Cerebellar nuclear complex (tissue), 1 donor: ENCODE data around the gene OGFR.

Source experiments
- DNase-seq, 2 experiments: peaks; one replicate each; lab custom pipeline; 2025; lab: John Stamatoyannopoulos, UW

Gene OGFR, protein sequence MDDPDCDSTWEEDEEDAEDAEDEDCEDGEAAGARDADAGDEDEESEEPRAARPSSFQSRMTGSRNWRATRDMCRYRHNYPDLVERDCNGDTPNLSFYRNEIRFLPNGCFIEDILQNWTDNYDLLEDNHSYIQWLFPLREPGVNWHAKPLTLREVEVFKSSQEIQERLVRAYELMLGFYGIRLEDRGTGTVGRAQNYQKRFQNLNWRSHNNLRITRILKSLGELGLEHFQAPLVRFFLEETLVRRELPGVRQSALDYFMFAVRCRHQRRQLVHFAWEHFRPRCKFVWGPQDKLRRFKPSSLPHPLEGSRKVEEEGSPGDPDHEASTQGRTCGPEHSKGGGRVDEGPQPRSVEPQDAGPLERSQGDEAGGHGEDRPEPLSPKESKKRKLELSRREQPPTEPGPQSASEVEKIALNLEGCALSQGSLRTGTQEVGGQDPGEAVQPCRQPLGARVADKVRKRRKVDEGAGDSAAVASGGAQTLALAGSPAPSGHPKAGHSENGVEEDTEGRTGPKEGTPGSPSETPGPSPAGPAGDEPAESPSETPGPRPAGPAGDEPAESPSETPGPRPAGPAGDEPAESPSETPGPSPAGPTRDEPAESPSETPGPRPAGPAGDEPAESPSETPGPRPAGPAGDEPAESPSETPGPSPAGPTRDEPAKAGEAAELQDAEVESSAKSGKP

DNA sequence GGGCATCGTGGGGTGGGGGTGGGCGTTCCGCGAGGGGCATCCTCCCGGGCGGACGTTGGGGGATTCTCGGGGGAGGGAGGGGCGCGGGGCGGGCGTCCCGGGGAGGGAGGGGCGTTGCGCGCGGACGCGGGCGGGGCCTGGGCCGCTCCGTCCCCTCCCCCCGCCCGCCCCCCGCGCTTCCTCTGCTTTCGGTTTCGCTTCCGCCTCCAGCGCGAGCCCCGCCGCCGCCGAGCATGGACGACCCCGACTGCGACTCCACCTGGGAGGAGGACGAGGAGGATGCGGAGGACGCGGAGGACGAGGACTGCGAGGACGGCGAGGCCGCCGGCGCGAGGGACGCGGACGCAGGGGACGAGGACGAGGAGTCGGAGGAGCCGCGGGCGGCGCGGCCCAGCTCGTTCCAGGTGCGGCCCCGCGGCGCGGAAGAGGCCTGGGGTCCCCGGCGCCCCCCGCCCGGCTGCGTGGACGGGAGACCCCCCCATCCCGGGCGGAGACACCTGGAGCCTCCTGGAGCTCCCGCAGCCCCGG, at the start of gene OGFR:
Gene OGFR (plus strand): TSS at position 209 of the 528 bp plus-strand sequence. CDS start 25 bp downstream, at position 234.
- DNase-seq: no peak

DNA sequence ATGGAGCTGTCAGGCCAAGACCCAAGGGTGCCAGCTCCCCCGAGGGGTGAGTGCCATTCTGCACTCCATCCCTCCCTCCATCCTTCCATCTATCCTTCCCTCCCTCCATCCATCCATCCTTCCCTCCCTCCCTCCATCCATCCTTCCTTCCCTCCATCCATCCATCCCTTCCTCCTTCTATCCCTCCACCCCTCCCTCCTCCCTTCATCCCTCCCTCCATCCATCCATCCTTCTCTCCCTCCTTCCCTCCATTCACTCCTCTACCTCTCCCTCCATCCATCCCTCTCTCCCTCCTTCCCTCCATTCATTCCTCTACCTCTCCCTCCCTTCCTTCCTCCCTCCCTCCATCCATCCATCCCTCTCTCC, 49.7 kb upstream of the OGFR start:
- DNase-seq: no peak

DNA sequence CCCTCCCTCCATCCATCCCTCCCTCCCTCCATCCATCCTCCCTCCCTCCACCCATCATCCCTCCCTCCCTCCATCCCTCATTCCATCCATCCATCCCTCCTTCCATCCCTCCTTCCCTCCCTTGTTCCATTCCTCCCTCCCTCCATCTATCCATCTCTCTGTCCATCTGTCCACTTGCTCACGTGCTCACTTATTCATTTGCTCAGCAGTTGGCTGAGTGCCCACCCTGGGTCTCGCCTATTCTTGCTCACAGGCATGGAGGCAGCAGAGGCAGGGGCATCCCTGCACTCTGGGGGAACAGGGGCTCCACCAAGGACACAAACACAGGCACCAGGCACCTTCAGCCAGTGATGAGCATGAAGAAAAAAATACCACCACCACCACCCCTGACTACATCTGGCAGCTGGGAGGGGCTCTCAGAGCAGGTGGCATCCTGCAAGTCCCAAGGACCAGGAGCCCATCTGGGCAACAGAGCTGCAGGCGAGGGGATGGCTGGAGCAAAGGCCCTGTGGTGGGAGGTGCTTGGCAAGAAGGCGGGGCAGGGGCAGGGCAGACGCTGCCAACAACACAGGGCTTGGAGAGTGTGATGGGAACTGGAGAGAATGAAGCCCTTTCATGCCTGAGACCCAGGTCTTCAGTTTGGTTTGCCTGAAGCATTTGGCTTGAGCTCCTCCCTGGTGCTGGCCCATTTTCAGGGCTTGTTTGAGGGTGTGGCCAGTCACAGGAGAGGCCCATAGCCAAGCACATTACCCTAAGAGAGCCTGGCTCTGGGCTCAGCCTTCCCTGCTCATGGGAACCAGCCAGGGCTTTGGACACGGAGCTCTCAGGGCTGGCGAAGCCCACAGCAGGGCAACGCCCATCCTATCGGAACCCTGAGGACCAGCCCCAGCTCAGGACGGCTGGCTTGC, 48.6 kb upstream of the OGFR start:
- DNase-seq: no peak

DNA sequence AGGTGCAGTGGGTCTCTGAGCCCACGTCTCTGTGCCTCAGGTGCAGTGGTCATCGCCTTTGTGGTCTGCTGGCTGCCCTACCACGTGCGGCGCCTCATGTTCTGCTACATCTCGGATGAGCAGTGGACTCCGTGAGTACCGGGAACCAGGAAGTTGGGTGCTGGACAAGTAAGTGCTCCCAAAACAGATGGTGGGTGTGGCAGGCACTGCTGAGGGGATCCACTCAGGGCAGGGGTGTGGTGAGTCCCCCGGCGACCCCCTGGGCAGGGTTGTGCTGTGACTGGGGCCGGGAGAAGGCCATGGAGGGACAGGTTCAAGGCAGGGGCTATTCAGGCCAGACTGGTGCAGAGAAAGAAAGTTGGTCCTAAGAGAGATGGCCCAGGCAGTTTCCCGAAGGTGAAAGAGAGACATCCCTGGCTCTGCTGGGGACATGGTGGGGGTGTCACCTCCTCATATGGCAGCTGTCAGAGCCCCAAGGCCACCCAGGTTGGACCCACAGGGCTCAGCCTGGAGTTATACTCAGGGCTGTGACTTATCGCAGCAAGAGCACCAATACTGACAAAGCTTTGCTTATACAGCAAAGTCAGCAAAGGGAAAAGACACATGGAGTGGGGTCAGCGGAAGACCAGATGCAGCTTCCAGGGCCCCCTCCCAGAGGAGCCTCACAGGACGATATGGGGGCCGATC, 46.3 kb upstream of the OGFR start:
- DNase-seq: no peak

DNA sequence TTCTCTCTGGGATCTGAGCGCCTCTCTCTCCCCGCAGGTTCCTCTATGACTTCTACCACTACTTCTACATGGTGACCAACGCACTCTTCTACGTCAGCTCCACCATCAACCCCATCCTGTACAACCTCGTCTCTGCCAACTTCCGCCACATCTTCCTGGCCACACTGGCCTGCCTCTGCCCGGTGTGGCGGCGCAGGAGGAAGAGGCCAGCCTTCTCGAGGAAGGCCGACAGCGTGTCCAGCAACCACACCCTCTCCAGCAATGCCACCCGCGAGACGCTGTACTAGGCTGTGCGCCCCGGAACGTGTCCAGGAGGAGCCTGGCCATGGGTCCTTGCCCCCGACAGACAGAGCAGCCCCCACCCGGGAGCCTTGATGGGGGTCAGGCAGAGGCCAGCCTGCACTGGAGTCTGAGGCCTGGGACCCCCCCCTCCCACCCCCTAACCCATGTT, 44.6 kb upstream of the OGFR start:
- no peak for DNase-seq

DNA sequence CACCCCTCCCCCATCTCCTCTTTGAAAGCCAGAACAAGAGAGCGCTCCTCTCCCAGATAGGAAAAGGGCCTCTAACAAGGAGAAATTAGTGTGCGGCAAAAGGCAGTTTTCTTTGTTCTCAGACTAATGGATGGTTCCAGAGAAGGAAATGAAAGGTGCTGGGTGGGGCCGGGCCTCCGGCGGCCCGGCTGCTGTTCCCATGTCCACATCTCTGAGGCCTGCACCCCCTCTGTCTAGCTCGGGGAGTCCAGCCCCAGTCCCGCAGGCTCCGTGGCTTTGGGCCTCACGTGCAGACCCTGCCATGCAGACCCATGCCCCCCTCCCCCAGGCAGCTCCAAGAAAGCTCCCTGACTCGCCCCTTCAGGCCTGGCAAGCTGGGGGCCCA, 44.2 kb upstream of the OGFR start:
- DNase-seq: no peak

DNA sequence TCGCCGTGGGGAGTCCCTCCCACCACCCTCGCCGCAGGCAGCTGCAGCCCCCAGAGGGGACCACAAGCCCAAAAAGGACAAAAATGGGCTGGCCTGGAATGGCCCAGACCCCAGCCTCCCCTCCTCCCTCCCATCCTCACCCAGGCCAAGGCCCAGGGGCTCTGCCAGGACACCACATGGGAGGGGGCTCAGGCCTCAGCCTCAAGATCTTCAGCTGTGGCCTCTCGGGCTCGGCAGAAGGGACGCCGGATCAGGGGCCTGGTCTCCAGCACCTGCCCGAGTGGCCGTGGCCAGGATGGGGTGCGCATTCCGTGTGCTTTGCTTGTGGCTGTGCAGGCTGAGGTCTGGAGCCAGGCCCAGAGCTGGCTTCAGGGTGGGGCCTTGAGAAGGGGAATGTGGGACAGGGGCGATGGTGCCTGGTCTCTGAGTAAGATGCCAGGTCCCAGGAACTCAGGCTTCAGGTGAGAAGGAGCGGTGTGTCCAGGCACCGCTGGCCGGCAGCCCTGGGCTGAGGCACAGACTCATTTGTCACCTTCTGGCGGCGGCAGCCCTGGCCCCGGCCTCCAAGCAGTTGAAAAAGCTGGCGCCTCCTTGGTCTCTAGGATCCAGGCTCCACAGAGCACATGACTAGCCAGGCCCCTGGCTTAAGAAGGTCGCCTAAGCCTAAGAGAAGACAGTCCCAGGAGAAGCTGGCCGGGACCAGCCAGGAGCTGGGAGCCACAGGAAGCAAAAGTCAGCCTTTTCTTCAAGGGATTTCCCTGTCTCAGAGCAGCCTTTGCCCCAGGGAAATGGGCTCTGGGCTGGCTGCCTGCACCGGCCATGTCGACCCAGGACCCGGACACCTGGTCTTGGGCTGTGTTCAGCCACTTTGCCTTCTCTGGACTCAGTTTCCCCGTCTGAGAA, 43.5 kb upstream of the OGFR start:
- no peak for DNase-seq

DNA sequence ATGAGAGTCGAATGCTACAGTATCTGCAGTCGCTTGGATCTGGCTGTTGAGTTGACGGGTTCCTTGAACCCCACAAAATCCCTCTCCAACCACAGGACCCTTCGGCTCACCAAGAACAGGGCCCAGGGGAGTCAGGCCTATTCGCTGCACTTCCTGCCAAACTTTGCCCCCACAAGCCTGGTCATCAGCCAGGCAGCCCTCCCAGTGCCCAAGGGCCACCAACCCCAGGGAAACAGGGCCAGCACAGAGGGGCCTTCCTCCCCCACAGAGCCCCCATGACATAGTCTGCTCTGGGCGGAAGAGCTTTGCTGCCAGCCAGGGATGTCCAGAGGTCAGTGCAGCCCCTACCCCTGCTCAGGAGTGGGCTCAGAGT, 42.9 kb upstream of the OGFR start:
- DNase-seq: no peak

DNA sequence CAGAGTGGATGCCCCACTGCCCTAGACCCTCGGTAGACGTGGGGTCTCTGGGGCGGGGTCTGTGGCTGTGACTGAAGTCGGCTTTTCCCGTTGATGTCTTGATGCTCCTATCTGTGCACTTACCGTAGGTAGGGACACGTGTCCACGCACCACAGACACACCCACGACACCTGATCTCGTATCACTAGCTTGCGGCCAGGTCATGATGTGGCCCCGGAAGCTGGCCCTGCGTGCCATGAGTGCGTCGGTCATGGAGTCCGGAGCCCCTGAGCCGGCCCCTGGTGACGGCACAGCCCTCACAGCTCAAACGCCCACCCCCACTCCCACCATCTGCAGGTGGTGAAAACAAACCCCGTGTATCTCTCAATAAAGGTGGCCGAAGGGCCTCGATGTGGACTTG, 42.3 kb upstream of the OGFR start:
- no peak for DNase-seq

DNA sequence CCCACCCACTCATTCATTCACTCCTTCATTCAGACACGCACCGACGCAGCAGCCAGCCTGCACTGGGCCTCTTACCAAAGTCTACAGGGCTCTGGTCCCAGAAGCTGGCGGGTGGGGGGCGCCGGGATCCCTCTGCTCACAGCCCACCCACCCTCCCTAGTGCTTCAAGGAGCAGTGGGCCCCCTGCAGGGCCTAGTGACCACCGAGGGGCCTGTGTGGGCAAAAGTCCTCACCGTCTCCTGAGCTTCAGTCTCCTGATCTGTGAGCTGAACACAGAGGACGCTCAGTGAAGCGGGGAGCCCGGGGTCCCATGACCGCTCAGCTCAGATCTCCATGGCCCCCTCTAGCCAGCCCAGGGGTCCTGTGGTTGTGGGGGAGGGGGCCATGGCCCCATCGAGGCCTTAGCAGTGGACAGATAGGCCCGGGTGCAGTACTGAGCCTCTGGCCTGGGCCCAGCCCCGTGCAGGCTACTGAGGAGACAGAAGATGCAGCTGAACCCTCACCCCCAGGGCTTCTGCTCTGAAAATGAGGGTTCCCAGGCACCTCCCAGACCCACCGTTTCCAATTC, 41.8 kb upstream of the OGFR start:
- DNase-seq: no peak

DNA sequence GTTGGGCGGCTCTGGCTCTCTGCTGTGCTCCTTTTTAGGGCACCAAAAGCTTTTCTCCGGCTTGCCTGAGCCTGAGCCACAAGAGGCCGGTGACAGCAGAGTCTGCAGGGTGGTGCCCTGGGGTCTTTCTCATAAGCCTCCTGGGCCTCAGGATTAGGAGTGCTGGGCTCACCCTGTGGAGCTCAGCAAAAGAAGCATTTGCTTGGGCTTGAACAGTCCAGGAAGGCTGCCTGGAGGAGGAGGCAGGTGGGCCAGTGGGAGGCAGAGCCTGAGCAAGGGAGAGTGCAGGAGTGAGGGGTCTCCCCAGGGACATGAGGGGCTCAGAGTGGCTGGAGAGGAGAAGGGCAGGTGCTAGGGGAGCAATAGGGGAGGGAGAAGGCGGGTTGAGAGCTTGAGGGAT, 41.2 kb upstream of the OGFR start:
- no peak for DNase-seq

DNA sequence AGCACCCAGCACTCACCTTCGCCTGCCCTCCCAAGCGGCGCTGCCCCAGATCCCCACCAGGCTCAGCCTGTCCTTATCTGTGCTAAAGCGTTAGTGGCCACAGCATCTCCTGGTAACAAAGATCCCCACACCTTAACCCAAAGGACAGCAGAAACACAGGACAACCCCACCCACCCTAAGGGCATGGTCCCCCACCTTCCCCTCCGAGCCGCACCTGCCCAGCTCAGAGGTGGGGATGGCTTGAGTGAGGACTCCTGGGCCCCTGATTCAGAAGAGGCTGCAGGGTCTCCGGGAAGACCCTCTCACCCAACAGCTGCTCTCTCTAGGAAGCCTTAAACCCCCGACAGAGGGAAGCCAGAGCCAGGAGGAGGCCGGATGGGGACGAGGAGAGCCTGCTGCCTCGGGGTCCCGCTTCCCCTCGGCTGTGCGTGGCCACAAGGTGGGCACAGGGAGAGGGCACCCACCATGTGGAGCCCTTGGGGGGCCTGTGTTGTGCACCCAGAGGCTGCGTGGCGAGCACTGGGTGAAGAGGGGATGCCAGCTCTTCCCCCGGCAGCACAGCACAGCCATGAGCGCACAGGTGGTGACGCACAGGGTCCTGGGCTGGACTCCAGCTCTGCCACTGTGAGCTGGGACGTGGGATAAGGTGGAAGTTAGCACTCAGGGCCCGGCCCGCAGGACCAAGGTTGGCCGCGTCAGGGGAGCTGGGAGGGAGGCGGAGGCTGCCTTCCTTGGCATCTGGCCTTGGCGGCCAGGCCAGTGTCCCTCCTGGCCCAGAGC, 40.3 kb upstream of the OGFR start:
- no peak for DNase-seq

DNA sequence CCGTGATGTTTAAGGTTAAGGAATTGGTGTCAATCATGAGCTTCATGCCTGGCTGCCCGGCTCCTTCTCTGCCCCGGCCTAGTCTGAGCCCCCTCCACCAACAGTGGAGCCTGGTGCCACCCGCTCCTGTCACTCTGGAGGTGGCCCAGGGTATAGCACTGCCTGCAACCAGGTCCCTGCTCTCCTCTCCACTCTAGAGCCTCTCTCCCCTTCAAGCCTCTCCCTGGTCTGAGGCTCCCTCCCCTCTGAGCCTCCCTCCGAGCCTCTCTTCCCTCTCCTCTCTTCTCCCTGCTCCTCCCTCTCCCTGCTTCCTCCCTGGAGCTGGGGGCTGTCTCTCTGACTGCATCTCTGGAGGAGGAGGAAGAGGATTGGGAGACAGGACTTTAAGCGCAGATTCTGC, 39.6 kb upstream of the OGFR start:
- DNase-seq: no peak

DNA sequence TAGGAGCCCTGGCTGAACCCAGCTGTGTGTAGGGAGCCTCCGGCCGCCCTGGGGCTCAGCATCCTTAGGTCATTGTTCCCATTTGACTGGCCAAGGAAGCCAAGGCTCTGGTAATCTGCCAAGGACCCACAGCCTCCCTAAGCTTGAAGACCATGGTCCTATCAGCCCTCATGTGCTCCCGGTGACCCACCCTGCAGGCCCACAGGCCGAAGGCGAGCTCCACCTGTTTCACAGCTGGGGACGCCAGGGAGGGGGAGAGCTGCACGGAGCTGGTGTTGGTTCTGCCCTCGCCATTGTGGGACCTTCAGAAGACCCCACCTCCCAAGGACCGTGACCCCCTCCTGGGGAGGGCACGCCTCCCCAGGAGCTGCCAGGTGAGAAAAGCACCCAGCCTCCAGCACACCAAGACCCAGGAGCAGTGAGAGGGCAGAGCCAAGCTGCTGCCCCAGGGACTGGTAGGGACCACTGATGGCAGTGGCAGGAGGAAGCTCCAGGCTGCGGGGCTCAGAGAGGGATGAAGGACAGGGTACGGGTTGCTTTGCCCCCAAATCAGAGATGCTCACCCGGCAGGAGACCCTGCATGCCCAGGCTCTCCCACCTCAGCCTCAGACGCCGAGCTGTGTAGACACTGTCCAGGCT, 39.1 kb upstream of the OGFR start:
- DNase-seq: no peak

DNA sequence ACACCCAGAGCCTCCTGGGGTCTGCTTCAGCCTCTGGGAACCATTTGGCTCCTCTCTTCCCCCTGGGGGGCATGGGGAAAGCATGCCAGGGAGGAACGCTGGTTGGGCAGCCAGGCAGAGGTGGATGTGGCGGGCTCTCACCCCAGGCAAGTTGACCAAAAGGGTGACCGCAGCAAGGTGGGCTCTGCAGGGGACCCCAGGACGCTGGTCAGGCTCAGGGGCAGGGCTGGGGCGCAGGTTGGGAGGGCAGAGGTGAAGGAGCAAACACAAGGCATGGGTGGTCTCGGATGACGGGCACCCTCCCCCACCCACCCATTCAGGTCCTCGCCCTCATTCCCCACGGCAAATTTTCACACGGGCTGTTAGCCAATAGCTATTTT, 38.6 kb upstream of the OGFR start:
- DNase-seq: no peak

DNA sequence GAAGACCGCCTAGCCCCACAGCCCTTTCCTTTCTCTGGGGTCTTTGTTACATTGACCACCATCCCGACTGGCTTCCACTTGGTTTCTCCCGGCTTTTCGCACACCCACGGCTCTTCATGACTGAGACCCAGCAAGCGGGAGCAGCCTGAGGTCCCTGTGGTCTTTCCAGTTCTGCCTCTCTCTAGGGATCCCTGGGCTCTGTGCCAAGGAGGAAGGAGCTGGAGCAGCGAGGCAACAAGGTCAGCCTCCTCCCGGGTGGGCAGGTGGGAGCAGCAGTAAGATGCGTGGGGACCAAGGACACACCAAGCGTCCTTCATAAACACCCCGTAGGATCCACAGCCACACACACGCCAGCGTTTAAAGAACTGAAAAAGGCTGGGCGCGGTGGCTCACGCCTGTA, 37.9 kb upstream of the OGFR start:
- DNase-seq: no peak

DNA sequence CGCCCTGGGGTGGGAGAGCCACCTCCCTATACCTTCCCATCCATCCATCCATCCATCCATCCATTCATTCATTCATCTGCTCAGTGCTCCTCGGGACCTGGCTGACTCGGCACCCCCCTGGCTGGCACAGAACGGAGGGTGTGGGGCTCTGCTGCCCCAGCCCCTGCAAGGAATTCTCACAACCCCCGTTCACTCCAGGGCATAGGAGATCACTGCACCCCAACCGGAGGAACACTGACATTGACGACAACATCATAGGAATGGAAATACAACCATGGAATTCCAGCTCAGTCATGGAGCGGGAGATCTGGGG, 36.4 kb upstream of the OGFR start:
- no peak for DNase-seq

DNA sequence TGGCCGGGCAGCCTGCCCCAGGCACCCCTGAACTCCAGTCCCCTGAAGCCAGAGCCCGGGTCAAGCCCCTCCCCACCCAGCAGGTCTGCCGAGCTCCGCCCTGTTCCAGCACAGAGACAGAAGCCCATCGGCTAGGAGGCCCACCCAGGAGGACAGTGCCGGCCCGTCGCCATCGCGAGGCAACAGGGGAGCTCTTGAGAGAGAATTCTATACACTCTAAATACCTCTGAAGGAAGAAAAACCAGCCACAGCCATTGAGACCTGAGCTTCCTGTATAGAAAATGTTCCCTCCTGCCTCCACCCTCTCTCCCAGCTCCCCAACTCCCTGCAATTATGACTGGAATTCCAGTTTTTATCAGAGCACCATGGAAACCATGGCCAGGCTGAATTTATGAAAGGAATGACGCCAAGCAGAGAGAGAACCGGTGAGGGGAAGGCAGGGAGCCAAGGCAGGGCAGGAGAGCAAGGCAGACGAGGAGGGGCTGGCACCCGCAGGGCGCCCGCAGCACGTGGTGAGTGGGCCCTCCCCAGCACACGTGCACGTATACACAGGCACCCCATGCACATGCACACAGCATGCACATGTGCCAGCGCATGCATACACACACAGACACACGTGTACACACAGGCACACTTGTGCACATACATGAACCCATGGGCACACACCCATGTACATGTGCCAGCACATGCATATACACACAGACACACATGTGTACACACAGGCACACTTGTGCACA, 35.9 kb upstream of the OGFR start:
- DNase-seq: no peak
